Psoas muscle (tissue), 8 donors: ENCODE data around the gene SPSB2. TPM values are rescaled to one million over a fixed set of nuclear protein-coding genes. Genes with fewer than 3 reads are reported as not detected.

ENCODE experiments used
- ATAC-seq, 4 donors: fragments of 200-7000 bp; cut with Tn5 transposase; one replicate each; pipeline ENCODE4 v1.9.1; 2020; ENCODE audit warnings: moderate library complexity in 3 of 4, mild to moderate bottlenecking in 2 of 4
- DNase-seq, 2 donors: peaks; one replicate each; pipeline ENCODE4 v3.0.0-alpha.2; 2020
- H3K27ac ChIP-seq: fragments of 200-600 bp; one replicate; pipeline ENCODE4 v1.8.0; 2022
- H3K27me3 ChIP-seq, 3 donors: fragments of 200-600 bp in 1 of 3; one replicate each; pipeline versions ENCODE4 v1.6.1 to v1.8.0; 2013 to 2022; ENCODE audit warnings: low read length in 2 of 3, mild to moderate bottlenecking in 2 of 3, moderate library complexity in 1 of 3; ENCODE audit not compliant: insufficient read depth in 3 of 3
- H3K36me3 ChIP-seq, 2 donors: fragments of 200-600 bp in 1 of 2; one replicate each; pipeline versions ENCODE4 v1.6.1 to v1.8.0; 2013 to 2022; ENCODE audit warnings: low read depth in 1 of 2, mild to moderate bottlenecking in 1 of 2, moderate library complexity in 1 of 2; ENCODE audit not compliant: insufficient read depth in 1 of 2
- H3K4me1 ChIP-seq: fragments of 200-600 bp; one replicate; pipeline ENCODE4 v1.8.0; 2022
- H3K4me3 ChIP-seq: fragments of 200-600 bp; one replicate; pipeline ENCODE4 v1.8.0; 2022; ENCODE audit warnings: mild to moderate bottlenecking
- H3K9me3 ChIP-seq: fragments of 200-600 bp; one replicate; pipeline ENCODE4 v1.8.0; 2022
- CTCF ChIP-seq: fragments of 200-600 bp; IDR thresholded peaks from one replicate; pipeline ENCODE4 v1.8.0; 2022; ENCODE audit warnings: antibody characterized with exemption
- WGBS, 3 donors: extraction: QIAGEN DNeasy Blood & Tissue Kit; methylation state at CpG; one replicate each; pipeline versions ENCODE4 v1.1.6 to v1.1.7; 2013; 5-methylcytosine and 5-hydroxymethylcytosine counted together
- intact Hi-C, 2 donors: fragments of 100-400 bp; cut with DNase I; formaldehyde crosslinking; loops; one replicate each; pipeline versions ENCODE4 v1.11.0 to v1.14.2; 2022
- polyA plus RNA-seq, 3 donors: library from polyadenylated mRNA; stranded (reverse); fragments of 200-250 nt; gene quantifications; one replicate each; pipeline ENCODE4 v1.2.3, GENCODE V29; 2013
- total RNA-seq, 4 donors: library from RNA; stranded (reverse); fragmentation: NEBNext Ultra II Directional in 2 of 4; extraction: Animal tissue kit (Norgen Biotek cat#: 25700) in 2 of 4; gene quantifications; one replicate each; pipeline versions ENCODE4 v1.2.1 to v1.2.4, GENCODE V29; 2021 to 2023
- donor health status: healthy with polysubstance abuse.
- donor health status: DM: no; HTN: no; CAD: no; lungs with moderate emphysema.
- donor health status: Bipolar disorder and iron deficiency.
- donor health status: healthy.
- donor health status: DM: yes; HTN: yes; CAD: no.
- donor health status: DM: no; HTN: no; CAD: no.
- donor health status: DM: no; HTN: no; CAD: no.
- donor health status: DM: yes; HTN: yes; CAD: no.

Gene SPSB2
- total and polyA plus RNA-seq, 7 donors = 2.4 to 10.2 (median 4.3) TPM

DNA sequence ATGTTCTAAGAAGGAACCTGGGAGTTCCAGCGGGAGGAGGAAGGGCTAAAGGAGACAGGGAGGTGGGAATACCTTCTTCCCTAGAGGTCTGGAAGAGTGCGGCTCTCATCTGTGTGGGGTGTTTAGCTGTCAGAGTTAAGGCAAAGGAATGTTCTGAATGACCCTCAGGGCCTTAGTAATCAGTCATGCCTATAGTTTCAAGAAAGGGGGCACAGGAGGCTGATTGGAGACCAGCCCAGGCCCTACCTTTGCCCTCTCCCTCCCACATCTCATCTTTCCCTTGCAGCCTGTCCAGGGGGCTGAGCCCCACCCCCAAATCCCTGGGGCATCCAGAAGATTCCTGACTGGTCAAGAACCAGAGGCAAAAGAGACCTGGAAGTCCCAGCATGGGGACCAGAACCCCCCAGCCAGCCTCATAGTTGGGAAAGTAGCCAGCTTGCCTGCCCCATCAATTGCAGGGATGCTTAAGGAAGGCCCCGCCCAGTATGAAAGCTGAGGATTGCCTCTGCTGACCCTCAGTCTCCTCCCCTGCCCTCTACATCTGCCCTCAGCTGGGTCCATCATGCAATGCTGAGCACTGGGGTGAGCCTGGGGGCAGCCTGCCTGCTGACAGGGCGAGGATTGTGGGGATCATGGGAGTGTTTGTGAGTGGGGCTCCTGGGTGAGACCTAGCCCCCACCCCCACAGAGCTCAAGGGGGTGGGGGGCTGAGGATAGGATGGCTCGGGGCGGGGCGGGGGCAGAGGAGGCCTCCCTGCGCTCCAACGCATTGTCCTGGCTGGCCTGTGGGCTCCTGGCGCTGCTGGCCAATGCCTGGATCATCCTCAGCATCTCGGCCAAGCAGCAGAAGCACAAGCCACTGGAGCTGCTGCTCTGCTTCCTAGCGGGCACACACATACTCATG, 49.7 kb downstream of the SPSB2 start:
- no peak overlapping the region for H3K27ac ChIP-seq
- H3K36me3 ChIP-seq = no peaks in the 10 kb centered on the region
- ATAC-seq = no peak
- WGBS, 3 donors = 72 to 79% (median 78%) methylated on average over 12 of the region's 12 CpGs
- H3K9me3 ChIP-seq = no peaks in the 10 kb centered on the region
- no peak overlapping the region for H3K4me3 ChIP-seq
- intact Hi-C loops = loop anchor here in 1 of 2 donors (10.0 kb wide), 1 partner anchor 69 kb away; the partner anchor contains the start of gene MLF2
- no peak for TF ChIP-seq CTCF
- no peak for DNase-seq
- peaks cover 3% of the 10 kb centered on the region for H3K4me1 ChIP-seq
- peaks cover 0 to 60% (median 11%) of the 10 kb centered on the region in 3 donors for H3K27me3 ChIP-seq

- 65 to 70% (median 65%) methylated on average over 7 of the region's 7 CpGs for WGBS, 3 donors
- no peak for ATAC-seq
- Histone ChIP-seq H3K4me1 (peaks cover 3% of the 10 kb centered on the region), H3K36me3 (no peaks in the 10 kb centered on the region), H3K27ac (no peak overlapping the region), H3K27me3 (peaks cover 0 to 58% (median 11%) of the 10 kb centered on the region in 3 donors), H3K4me3 (peak overlapping the region; percentile 60), H3K9me3 (no peaks in the 10 kb centered on the region)
- no peak for DNase-seq
- no peak for TF ChIP-seq CTCF
- intact Hi-C loops = loop anchor here in 1 of 2 donors (10.0 kb wide), 1 partner anchor 68 kb away; the partner anchor contains the start of gene MLF2
Measured at GRCh38 chr12:6822426-6823135, 50.5 kb downstream of the SPSB2 start.

DNA sequence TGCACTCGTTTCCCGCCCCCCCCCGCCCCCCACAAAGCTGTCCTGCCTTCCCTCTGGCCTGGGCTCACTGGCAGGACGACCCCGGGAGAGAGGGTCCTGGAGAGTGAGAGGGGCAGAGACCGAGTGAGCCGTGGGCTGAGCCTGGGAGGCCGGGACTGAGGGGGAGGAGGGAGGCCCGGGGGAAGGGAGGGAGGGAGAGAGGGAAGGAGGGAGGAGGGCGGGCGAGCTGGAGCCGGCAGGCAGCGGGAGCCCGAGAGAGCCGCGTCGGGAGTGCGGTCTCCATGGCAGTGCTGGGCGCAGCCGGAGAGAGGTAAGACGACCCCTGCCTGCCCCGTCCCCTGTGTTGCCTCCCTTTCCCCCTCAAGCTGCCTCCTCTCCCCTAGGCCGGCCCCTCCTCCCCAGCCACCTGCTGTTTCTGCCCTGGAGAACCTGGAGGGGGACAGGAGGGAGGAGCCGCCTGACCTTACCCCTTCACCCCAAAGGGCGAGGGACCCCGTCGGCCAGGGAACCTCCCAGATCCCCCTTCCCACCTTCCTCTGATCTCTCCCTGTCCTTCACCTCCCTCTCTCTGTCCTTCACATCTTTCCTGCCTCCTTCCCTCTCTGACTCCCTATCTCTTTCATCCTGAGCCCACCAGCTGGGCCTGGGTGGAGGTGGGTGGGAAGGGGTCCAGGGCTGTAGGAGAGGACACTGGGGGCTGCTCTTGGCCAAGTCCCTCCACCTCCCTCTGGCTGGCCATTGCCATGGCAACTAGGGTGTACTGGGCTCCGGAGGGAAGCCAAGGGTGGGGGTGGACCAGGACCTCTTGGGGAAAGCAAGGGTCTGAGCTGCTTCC, 51.3 kb downstream of the SPSB2 start, which contains the start of gene GPR162:
Gene GPR162, plus strand, starts transcription at position 231 of the 835 bp plus-strand sequence. CDS start 2,078 bp downstream, outside the sequence.
- peak within 1 kb of the TSS; percentile 60 for H3K4me3 ChIP-seq
- peaks cover 3% of the 10 kb centered on the region for H3K4me1 ChIP-seq
- DNase-seq (peak; percentile 55 to 72), ATAC-seq (peak; percentile 17 to 38 (median 26))
- no peak for TF ChIP-seq CTCF
- H3K36me3 ChIP-seq = no peaks in the 10 kb centered on the region
- no peak within 1 kb of the TSS for H3K27ac ChIP-seq
- H3K9me3 ChIP-seq = no peaks in the 10 kb centered on the region
- intact Hi-C loops = loop anchor here in 1 of 2 donors (10.0 kb wide), 1 partner anchor 67 kb away; the partner anchor contains the start of gene MLF2
- peaks cover 0 to 51% (median 11%) of the 10 kb centered on the region in 3 donors for H3K27me3 ChIP-seq
- WGBS, 3 donors = 1 to 3% (median 3%) methylated on average over 5 to 28 of the region's 28 CpGs

Other genes starting within 250 kb of the SPSB2 start
- gene LPAR5, start 237.3 kb downstream of the SPSB2 start, total RNA-seq = under 1 TPM; 0.30 to 0.60 (median 0.39) TPM
- gene LPAR5, start 237.3 kb downstream of the SPSB2 start, polyA plus RNA-seq = under 1 TPM; 0.04 to 0.20 (median 0.05) TPM
- gene ACRBP, start 225.9 kb downstream of the SPSB2 start, total RNA-seq = under 1 TPM; 0.44 to 0.99 (median 0.86) TPM
- under 1 TPM in 2 of 3 donors, not detected in 1; 0.29 to 0.82 TPM for gene ACRBP, start 225.9 kb downstream of the SPSB2 start, polyA plus RNA-seq
- 10 to 100 TPM; 12.7 to 29.6 (median 16.9) TPM for gene ING4, start 210.2 kb downstream of the SPSB2 start, total RNA-seq
- gene ING4, start 210.2 kb downstream of the SPSB2 start, polyA plus RNA-seq = 10 to 100 TPM; 20.7 to 35.6 (median 25.7) TPM
- gene ZNF384, start 183.9 kb downstream of the SPSB2 start, total RNA-seq = 10 to 100 TPM; 25.4 to 37.9 (median 27.9) TPM
- gene ZNF384, start 183.9 kb downstream of the SPSB2 start, polyA plus RNA-seq = 10 to 100 TPM; 22.0 to 44.9 (median 23.8) TPM
- under 1 TPM in 3 of 4 donors, not detected in 1; 0.10 to 0.17 (median 0.15) TPM for gene PIANP, start 172.5 kb downstream of the SPSB2 start, total RNA-seq
- under 1 TPM in 2 of 3 donors, not detected in 1; 0.17 to 0.21 TPM for gene PIANP, start 172.5 kb downstream of the SPSB2 start, polyA plus RNA-seq
- 10 to 100 TPM; 72.3 to 86.2 (median 77.1) TPM for gene COPS7A, start 149.3 kb downstream of the SPSB2 start, total RNA-seq
- 100 to 1,000 TPM in 2 of 3 donors, 10 to 100 TPM in 1; 79.2 to 157 (median 104) TPM for gene COPS7A, start 149.3 kb downstream of the SPSB2 start, polyA plus RNA-seq
- gene MLF2, start 120.2 kb downstream of the SPSB2 start, total RNA-seq = 100 to 1,000 TPM; 104 to 188 (median 132) TPM
- 100 to 1,000 TPM; 113 to 245 (median 176) TPM for gene MLF2, start 120.2 kb downstream of the SPSB2 start, polyA plus RNA-seq
- 100 to 1,000 TPM in 1 of 4 donors, 10 to 100 TPM in 3; 69.0 to 104 (median 77.1) TPM for gene PTMS, start 106.9 kb downstream of the SPSB2 start, total RNA-seq
- 10 to 100 TPM; 65.4 to 93.7 (median 87.7) TPM for gene PTMS, start 106.9 kb downstream of the SPSB2 start, polyA plus RNA-seq
- under 1 TPM in 2 of 4 donors, not detected in 2; 0.11 to 0.24 TPM for gene LAG3, start 100.8 kb downstream of the SPSB2 start, total RNA-seq
- gene LAG3, start 100.8 kb downstream of the SPSB2 start, polyA plus RNA-seq = under 1 TPM in 2 of 3 donors, not detected in 1; 0.05 to 0.06 TPM
- gene CD4, start 83.8 kb downstream of the SPSB2 start, total RNA-seq = 1 to 10 TPM; 2.3 to 4.9 (median 4.0) TPM
- 1 to 10 TPM in 1 of 3 donors, under 1 TPM in 2; 0.47 to 1.5 (median 0.91) TPM for gene CD4, start 83.8 kb downstream of the SPSB2 start, polyA plus RNA-seq
- 1 to 10 TPM in 3 of 4 donors, under 1 TPM in 1; 0.50 to 2.8 (median 1.2) TPM for gene GPR162, start 51.5 kb downstream of the SPSB2 start, total RNA-seq
- gene GPR162, start 51.5 kb downstream of the SPSB2 start, polyA plus RNA-seq = 1 to 10 TPM in 1 of 3 donors, under 1 TPM in 2; 0.60 to 1.8 (median 0.61) TPM
- 1 to 10 TPM; 1.3 to 4.2 (median 3.2) TPM for gene P3H3, start 44.9 kb downstream of the SPSB2 start, total RNA-seq
- 1 to 10 TPM in 2 of 3 donors, under 1 TPM in 1; 0.87 to 1.2 (median 1.1) TPM for gene P3H3, start 44.9 kb downstream of the SPSB2 start, polyA plus RNA-seq
- under 1 TPM; 0.23 to 0.69 (median 0.33) TPM for gene GNB3, start 32.4 kb downstream of the SPSB2 start, total RNA-seq
- under 1 TPM; 0.13 to 0.60 (median 0.13) TPM for gene GNB3, start 32.4 kb downstream of the SPSB2 start, polyA plus RNA-seq
- 1 to 10 TPM in 1 of 4 donors, under 1 TPM in 2, not detected in 1; 0.79 to 1.1 (median 0.92) TPM for gene CDCA3, start 22.0 kb downstream of the SPSB2 start, total RNA-seq
- 1 to 10 TPM in 1 of 3 donors, under 1 TPM in 2; 0.21 to 3.3 (median 0.56) TPM for gene CDCA3, start 22.0 kb downstream of the SPSB2 start, polyA plus RNA-seq
- gene USP5, start 21.2 kb downstream of the SPSB2 start, total RNA-seq = 100 to 1,000 TPM in 3 of 4 donors, 10 to 100 TPM in 1; 98.1 to 127 (median 112) TPM
- gene USP5, start 21.2 kb downstream of the SPSB2 start, polyA plus RNA-seq = 10 to 100 TPM; 43.1 to 85.1 (median 49.5) TPM
- 100 to 1,000 TPM; 537 to 822 (median 624) TPM for gene TPI1, start 5.8 kb downstream of the SPSB2 start, total RNA-seq
- gene TPI1, start 5.8 kb downstream of the SPSB2 start, polyA plus RNA-seq = 100 to 1,000 TPM; 588 to 952 (median 847) TPM
- 10 to 100 TPM; 10.2 to 14.9 (median 12.5) TPM for gene LRRC23, start 31.5 kb upstream of the SPSB2 start, total RNA-seq
- 10 to 100 TPM in 2 of 3 donors, 1 to 10 TPM in 1; 9.5 to 29.0 (median 14.3) TPM for gene LRRC23, start 31.5 kb upstream of the SPSB2 start, polyA plus RNA-seq
- gene ENO2, start 41.3 kb upstream of the SPSB2 start, total RNA-seq = 1 to 10 TPM; 2.0 to 4.6 (median 2.3) TPM
- 1 to 10 TPM; 1.4 to 2.0 (median 1.8) TPM for gene ENO2, start 41.3 kb upstream of the SPSB2 start, polyA plus RNA-seq
- gene ATN1, start 54.7 kb upstream of the SPSB2 start, total RNA-seq = 10 to 100 TPM; 43.3 to 55.8 (median 50.9) TPM
- 10 to 100 TPM; 24.9 to 46.0 (median 33.7) TPM for gene ATN1, start 54.7 kb upstream of the SPSB2 start, polyA plus RNA-seq
- not detected for gene RNU7-1, start 70.5 kb upstream of the SPSB2 start, total RNA-seq
- not detected for gene RNU7-1, start 70.5 kb upstream of the SPSB2 start, polyA plus RNA-seq
- 100 to 1,000 TPM in 2 of 4 donors, 10 to 100 TPM in 2; 80.4 to 110 (median 95.6) TPM for gene C12orf57, start 70.7 kb upstream of the SPSB2 start, total RNA-seq
- gene C12orf57, start 70.7 kb upstream of the SPSB2 start, polyA plus RNA-seq = 100 to 1,000 TPM; 223 to 269 (median 247) TPM
- gene PTPN6, start 78.1 kb upstream of the SPSB2 start, total RNA-seq = 1 to 10 TPM; 3.6 to 7.6 (median 4.6) TPM
- 1 to 10 TPM; 1.3 to 2.6 (median 2.1) TPM for gene PTPN6, start 78.1 kb upstream of the SPSB2 start, polyA plus RNA-seq
- gene PHB2, start 97.4 kb upstream of the SPSB2 start, total RNA-seq = 100 to 1,000 TPM; 137 to 278 (median 180) TPM
- 100 to 1,000 TPM; 176 to 381 (median 208) TPM for gene PHB2, start 97.4 kb upstream of the SPSB2 start, polyA plus RNA-seq
- gene EMG1, start 97.6 kb upstream of the SPSB2 start, total RNA-seq = 10 to 100 TPM; 30.1 to 59.4 (median 44.8) TPM
- 10 to 100 TPM; 26.6 to 66.5 (median 50.4) TPM for gene EMG1, start 97.6 kb upstream of the SPSB2 start, polyA plus RNA-seq
- gene LPCAT3, start 145.2 kb upstream of the SPSB2 start, total RNA-seq = 10 to 100 TPM; 24.0 to 56.5 (median 41.6) TPM
- gene LPCAT3, start 145.2 kb upstream of the SPSB2 start, polyA plus RNA-seq = 10 to 100 TPM; 13.9 to 26.2 (median 17.4) TPM
- gene C1S, start 187.4 kb upstream of the SPSB2 start, total RNA-seq = 10 to 100 TPM; 49.0 to 98.5 (median 75.6) TPM
- 10 to 100 TPM; 35.9 to 44.4 (median 38.2) TPM for gene C1S, start 187.4 kb upstream of the SPSB2 start, polyA plus RNA-seq
- gene C1R, start 219.1 kb upstream of the SPSB2 start, total RNA-seq = 10 to 100 TPM; 63.2 to 70.9 (median 68.1) TPM
- gene C1R, start 219.1 kb upstream of the SPSB2 start, polyA plus RNA-seq = 10 to 100 TPM; 32.4 to 58.4 (median 44.5) TPM
- gene C1RL, start 235.9 kb upstream of the SPSB2 start, total RNA-seq = 10 to 100 TPM; 14.6 to 17.0 (median 15.5) TPM
- 1 to 10 TPM; 2.7 to 6.2 (median 5.1) TPM for gene C1RL, start 235.9 kb upstream of the SPSB2 start, polyA plus RNA-seq